HG03097 (cell line): ENCODE measurements around the gene TSPAN4.

Source experiments
- ATAC-seq: cut with Tn5 transposase; IDR thresholded peaks from one replicate; pipeline ENCODE4 v1.9.1; 2021; ENCODE audit not compliant: unreplicated experiment, low FRiP score

TSPAN4 gene

DNA sequence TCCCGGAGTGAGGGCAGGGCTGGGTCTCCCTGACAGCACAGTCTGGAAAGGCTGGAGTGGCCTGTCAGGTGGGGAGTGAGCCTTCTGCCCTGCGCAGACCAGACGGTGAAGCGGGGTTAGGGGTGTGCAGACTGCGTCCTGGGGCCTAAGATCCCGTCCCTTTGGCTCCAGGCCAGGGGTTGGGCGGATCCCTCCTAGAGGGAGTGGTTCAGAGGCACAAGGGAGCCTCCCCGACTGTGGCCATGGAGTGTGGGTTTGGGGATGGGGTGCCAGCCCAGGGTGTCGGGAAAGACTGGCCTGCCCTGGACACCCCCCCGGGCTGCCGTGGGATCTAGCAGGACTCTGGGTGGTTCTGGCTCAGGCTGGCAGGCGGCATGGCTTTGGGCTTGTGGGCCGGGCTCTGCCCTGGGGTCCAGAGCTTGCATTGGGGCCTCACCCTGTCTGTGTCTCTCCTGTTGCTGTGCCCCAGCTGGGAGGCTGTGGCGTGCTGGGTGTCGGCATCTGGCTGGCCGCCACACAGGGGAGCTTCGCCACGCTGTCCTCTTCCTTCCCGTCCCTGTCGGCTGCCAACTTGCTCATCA, 19.5 kb downstream of the TSPAN4 start:
- ATAC-seq = no peak

- ATAC-seq = no peak
These were observed 20.0 kb downstream of the TSPAN4 start for GRCh38 chr11:862696-863022.

GRCh38 chr11:863023-863909, 20.6 kb downstream of the TSPAN4 start:
- ATAC-seq = no peak

DNA sequence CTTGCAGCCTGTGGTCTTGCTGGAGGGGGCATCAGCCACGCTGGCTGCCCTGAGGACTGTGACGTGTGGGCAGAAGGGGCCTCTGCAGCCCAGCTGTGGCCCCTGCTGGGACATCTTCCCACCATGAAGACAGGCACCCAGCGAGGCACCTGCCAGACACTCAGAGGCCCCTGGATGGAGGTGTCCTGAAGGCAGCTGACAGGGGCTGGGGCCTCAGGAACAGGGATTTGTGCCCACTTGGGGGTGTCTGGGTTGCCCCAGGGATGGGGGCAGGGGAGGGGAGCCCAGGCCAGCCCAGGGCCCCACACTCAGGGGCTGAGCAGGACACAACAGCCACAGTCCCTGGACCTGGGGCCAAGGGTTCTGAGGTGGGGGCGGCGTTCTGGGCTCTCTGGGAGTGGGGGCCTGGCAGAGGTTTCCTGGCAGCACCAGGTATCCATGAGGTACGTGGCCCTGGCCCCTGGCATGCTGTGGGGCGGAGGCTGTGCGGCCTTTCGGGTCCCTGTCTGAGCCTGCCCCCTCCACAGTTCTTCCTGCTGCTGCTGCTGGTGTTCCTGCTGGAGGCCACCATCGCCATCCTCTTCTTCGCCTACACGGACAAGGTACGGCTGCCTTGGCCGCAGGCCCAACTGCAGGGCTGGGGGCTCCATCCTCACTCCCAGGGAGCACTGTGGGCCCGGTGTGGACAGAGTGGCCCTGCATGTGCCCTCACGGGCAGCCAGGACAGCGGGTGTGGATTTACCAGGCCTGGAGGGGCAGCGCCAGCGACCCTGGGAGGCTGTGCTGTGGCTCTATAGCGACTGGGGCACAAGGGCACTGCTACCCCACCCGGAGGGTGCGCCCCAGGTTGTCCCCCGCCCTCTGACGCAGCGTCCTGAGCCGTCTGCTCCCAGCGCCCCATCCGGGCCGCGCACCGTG, 21.5 kb downstream of the TSPAN4 start:
- ATAC-seq = no peak

- ATAC-seq = no peak
These were observed 22.2 kb downstream of the TSPAN4 start for GRCh38 chr11:864898-865297.

- no peak for ATAC-seq
These were observed 23.1 kb downstream of the TSPAN4 start for GRCh38 chr11:865462-866430.

DNA sequence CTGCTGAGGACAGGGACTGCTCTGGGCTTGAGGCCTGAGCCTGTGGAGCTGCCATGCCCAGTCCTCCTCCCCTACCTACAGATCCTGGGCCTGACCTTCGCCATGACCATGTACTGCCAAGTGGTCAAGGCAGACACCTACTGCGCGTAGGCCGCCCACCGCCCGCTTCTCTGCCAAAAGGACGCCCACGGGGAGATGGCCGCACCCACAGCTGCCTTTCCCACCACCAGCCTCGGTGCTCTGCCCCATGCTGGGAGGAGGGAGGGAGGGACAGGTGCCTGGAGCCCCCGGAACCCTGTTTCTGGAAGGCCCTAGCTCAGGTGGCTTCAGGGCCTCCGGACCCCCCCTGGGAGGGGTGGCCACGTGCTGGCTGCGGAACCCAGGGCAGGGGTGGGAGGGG, 23.8 kb downstream of the TSPAN4 start:
- no peak for ATAC-seq

DNA sequence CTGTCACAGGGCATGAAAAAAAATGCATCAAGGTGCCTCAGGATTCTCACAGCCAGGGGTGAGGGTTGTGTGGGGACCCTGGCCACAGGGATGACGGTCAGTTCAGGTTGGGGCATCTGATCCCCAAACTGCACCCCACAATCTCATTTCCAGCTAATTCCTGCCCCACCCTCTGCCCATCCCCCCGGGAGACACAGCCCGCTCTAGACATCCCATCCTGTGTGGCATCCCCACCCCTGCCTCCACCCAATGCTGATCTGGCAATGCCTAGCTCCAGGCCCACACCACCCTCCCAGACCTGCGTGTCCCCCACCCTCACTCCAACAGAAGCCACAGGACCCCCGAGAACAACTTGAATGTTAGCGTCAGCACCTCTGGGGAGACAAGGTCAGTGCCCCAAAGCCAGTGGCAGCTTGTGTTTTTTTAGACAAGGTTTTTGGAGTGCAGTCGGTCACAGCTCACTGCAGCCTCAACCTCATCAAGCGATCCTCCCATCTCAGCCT, 25.3 kb downstream of the TSPAN4 start:
- ATAC-seq = no peak

- no peak for ATAC-seq
These were observed 25.7 kb downstream of the TSPAN4 start for GRCh38 chr11:868394-868793.

DNA sequence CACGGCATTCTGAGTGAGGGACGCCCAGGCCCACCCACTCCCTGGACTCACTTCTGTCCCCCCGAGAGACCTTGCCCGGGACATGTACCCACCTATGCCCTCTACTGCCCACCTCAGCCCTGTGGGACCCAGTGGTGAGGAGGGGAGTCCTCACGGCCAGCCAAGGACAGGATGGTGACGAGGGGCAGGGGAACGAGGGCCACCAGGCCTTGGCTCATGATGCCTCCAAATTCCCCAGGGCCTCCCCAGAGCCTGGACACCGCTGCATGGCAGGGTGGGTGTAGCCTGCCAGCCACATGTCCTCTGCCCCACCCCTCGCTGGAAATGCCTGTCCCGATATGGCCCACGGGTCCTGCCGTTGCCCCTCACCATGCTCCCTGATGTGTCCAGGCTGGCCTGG, 26.1 kb downstream of the TSPAN4 start:
- ATAC-seq = no peak

- no peak for ATAC-seq
These were observed 26.9 kb downstream of the TSPAN4 start for GRCh38 chr11:869399-870126.

DNA sequence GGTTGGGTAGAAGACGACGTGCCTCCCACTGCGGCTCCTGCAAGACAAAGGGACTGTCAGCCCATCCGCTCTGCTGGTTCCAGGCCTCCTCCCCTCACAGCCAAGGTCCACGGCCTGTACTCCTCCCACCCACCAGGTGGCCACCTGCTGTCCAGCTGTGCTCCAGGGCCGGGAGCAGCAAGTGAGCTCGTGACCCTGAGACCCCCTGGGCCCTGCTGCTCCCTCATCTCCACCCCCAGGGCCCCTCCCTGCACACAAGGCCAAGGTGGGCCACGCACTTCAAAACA, 27.4 kb downstream of the TSPAN4 start:
- no peak for ATAC-seq

DNA sequence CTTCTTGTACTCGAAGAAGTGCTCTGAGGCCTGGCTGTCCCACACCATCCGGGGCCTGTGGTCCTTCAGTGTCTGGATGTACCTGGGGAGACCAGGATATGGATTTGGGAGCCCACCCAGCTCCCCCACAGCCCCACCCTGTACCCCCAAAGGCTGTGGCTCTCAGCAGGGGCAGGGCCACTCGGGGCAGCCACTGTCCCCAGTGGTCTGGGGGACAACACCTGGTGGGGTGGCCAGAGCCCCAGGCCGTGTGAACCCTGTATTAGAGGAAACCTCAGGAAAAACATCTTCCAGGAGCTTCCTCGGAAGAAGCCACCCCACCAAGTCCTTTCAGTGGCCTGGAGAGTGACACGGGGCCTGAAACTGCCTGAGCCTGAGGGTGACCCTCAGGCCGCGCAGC, 27.8 kb downstream of the TSPAN4 start:
- no peak for ATAC-seq

GRCh38 chr11:871472-871871, 28.8 kb downstream of the TSPAN4 start:
- no peak for ATAC-seq

DNA sequence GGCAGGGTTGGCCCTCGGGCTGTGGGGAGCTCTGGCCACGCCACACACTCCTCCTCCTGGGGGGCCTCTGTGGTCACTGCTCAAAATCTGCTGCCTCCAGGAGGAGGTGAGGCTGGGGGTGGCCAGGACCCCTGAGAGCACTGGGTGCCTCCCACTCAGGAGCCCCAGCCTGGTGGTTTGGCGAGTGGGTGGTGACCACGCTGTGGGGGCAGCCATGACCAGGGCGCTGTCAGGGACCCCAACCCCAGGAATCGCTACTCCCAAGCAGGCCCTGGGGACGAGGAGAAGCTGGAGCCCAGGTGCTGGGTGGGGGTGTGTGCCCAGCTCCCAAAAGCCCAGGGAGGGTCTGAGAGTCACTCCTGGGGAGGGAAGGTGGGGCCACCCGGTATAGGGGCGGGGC, 30.1 kb downstream of the TSPAN4 start:
- ATAC-seq = no peak

DNA sequence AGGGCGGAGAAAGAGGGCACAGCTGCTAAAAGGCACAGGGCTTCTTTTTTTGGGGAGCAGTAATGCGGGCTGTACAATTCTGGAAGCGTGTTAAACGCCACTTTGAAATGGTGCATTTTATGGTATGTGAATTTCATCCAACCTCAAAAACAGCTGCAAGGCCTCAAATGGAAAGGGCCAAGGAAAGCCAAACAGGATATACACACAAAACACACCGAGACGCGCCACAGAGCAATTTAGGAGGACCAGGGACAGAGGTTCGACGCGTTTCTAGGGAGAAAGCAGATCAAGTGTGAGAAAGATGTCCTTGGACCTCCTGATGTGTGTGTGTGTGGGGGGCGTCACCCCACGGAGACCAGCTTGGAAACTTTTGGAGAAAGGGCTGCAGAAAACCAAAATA, 31.1 kb downstream of the TSPAN4 start:
- ATAC-seq = no peak

DNA sequence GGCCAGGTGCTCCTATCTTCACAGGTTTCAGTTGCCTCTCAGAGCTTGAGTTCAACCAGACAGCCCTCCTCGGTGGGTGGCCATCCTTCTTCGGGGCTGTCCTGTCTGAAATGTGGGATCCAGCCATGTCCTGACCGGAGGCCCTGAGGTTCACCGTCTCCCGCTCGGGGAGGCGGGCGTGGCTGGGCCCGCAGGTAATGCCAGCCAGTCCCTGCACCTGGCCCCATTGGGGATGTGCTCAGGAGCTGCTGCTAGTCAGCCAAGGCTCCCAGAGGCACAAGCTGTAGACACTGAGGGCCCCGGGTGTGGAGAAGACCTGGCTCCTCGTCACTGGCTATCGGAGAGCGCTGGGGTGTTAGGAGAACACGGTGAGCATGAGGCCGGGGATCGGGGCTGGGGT, 32.6 kb downstream of the TSPAN4 start:
- no peak for ATAC-seq

- ATAC-seq = no peak
These were observed 33.2 kb downstream of the TSPAN4 start for GRCh38 chr11:875769-876301.

- ATAC-seq = no peak
These were observed 33.9 kb downstream of the TSPAN4 start for GRCh38 chr11:876545-876944.
